ENCODE measurements around the gene PPM1H. TPM values are rescaled to one million over a fixed set of nuclear protein-coding genes. Genes with fewer than 3 reads are reported as not detected.
A peak's percentile ranks its signal among the peaks of the same experiment; 100 is the strongest.

Gene PPM1H
- total and polyA plus RNA-seq, 8 donors: 0.29 to 12.5 (median 3.7) TPM

DNA sequence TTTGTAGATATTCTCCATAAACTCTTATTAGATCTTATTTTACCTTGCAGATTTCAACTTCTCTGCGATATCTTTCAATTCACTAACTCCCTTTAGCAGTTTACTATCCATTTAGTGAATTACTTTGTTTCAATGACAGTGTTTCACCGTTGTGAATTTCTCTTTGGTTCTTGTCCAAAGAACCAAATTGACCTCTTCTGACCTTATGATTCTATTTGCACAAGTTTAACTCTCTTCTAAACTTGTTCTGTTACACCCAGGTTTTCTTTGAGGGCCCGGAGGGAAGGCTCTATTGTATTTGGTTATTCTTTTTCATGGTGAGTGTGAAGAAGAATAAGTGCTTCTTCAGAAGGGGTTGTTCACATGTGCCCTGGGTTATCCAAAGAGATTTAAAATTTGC lies 281.6 kb downstream of the PPM1H start:
- peaks cover 0 to 3% (median 0%) of the 10 kb centered on the region in 4 donors for H3K36me3 ChIP-seq
- H3K4me3 ChIP-seq: no peak overlapping the region
- intact Hi-C loops (cut with DNase I; ENCODE audit: low total_unique reads): no loop called here
- 60 to 72% (median 63%) methylated on average over 3 of the region's 3 CpGs for WGBS, 5 donors
- DNase-seq: no peak
- no peak overlapping the region for H3K27ac ChIP-seq
- H3K27me3 ChIP-seq: no peaks in the 10 kb centered on the region
- no peaks in the 10 kb centered on the region for H3K9me3 ChIP-seq
- no peak for TF ChIP-seq POLR2AphosphoS5 (IDR thresholded peaks at IDR 0.05)
- TF ChIP-seq EP300 (IDR thresholded peaks at IDR 0.05): no peak
- TF ChIP-seq POLR2A (IDR thresholded peaks at IDR 0.05): no peak
- TF ChIP-seq CTCF (IDR thresholded peaks at IDR 0.05): no peak
- peaks cover 0 to 8% (median 0%) of the 10 kb centered on the region in 4 donors for H3K4me1 ChIP-seq

DNA sequence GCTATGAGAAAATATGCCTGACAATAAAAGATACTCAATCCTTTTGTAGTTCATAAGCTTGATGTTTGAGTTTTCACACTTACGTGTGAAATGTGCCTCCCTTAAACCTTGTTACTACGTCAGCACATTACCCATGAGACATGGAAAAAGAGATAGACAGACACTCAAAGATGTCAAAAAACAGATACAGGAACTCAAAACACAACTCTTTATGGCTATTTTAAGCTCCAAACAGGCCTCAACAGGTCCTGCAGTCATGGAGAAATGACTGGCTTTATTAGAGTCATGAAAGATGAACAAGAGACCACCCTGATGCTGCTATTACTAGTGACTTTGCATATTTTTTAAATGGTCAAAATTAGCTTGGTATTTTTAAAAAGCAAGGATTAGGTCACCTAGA lies 283.8 kb downstream of the PPM1H start:
- H3K4me3 ChIP-seq: no peak overlapping the region
- no peak overlapping the region for H3K27ac ChIP-seq
- peaks cover 0 to 8% (median 3%) of the 10 kb centered on the region in 4 donors for H3K36me3 ChIP-seq
- intact Hi-C loops (cut with DNase I; ENCODE audit: low total_unique reads): no loop called here
- no peaks in the 10 kb centered on the region for H3K9me3 ChIP-seq
- no peak for DNase-seq
- peaks cover 0 to 8% (median 0%) of the 10 kb centered on the region in 4 donors for H3K4me1 ChIP-seq
- 96 to 98% (median 98%) methylated on average over 2 of the region's 2 CpGs for WGBS, 5 donors
- TF ChIP-seq EP300 (IDR thresholded peaks at IDR 0.05) (no peak), POLR2AphosphoS5 (IDR thresholded peaks at IDR 0.05) (no peak), CTCF (IDR thresholded peaks at IDR 0.05) (no peak), POLR2A (IDR thresholded peaks at IDR 0.05) (no peak)
- H3K27me3 ChIP-seq: no peaks in the 10 kb centered on the region

- WGBS, 5 donors: 66 to 74% (median 71%) methylated on average over 4 of the region's 4 CpGs
- intact Hi-C loops (cut with DNase I; ENCODE audit: low total_unique reads): no loop called here
- no peak for TF ChIP-seq POLR2A (IDR thresholded peaks at IDR 0.05)
These were observed 285.4 kb downstream of the PPM1H start for GRCh38 chr12:62649412-62650138.

GRCh38 chr12:62647586-62647985 lies 287.4 kb downstream of the PPM1H start:
- Histone ChIP-seq H3K36me3 (peaks cover 0 to 8% (median 3%) of the 10 kb centered on the region in 4 donors), H3K9me3 (no peaks in the 10 kb centered on the region), H3K4me3 (no peak overlapping the region), H3K4me1 (no peaks in the 10 kb centered on the region), H3K27me3 (no peaks in the 10 kb centered on the region), H3K27ac (no peak overlapping the region)
- DNase-seq: peak in 1 of 2 donors; percentile 66
- intact Hi-C loops (cut with DNase I; ENCODE audit: low total_unique reads): no loop called here
- WGBS, 5 donors: 33 to 75% (median 57%) methylated on average over 3 of the region's 3 CpGs
- TF ChIP-seq POLR2A (IDR thresholded peaks at IDR 0.05) (no peak), CTCF (IDR thresholded peaks at IDR 0.05) (no peak), POLR2AphosphoS5 (IDR thresholded peaks at IDR 0.05) (no peak), EP300 (IDR thresholded peaks at IDR 0.05) (no peak)

More at GRCh38 chr12:62649412-62650138, 285.4 kb downstream of the PPM1H start:
- DNase-seq: no peak
- Histone ChIP-seq H3K27me3 (no peaks in the 10 kb centered on the region), H3K27ac (no peak overlapping the region), H3K4me1 (peaks cover 0 to 8% (median 0%) of the 10 kb centered on the region in 4 donors), H3K4me3 (no peak overlapping the region), H3K9me3 (no peaks in the 10 kb centered on the region), H3K36me3 (peaks cover 0 to 8% (median 3%) of the 10 kb centered on the region in 4 donors)

DNA sequence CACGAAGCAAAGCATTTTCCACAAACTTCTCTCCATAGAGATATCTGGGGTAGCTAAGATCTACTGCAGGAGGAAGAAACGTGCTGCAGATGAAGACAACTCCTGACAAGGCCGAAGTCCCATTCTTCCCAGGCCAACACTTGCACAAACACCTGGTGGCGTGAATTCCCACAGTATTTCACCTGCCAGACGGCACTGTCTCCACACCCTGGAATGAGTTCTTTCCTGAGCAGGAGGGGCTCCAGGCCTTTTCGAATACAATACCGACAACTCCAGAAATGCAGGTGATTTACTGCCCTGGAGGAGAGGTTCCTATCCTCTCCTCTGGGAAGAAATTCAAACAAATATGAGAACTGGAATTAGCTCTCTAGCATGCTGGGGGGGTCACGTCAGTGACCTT lies 288.4 kb downstream of the PPM1H start:
- H3K4me1 ChIP-seq: no peaks in the 10 kb centered on the region
- TF ChIP-seq POLR2AphosphoS5 (IDR thresholded peaks at IDR 0.05): no peak
- TF ChIP-seq EP300 (IDR thresholded peaks at IDR 0.05): no peak
- no peak for TF ChIP-seq POLR2A (IDR thresholded peaks at IDR 0.05)
- no peak for TF ChIP-seq CTCF (IDR thresholded peaks at IDR 0.05)
- no peak overlapping the region for H3K27ac ChIP-seq
- no peak for DNase-seq
- intact Hi-C loops (cut with DNase I; ENCODE audit: low total_unique reads): no loop called here
- H3K36me3 ChIP-seq: peaks cover 0 to 8% (median 3%) of the 10 kb centered on the region in 4 donors
- H3K4me3 ChIP-seq: no peak overlapping the region
- WGBS, 5 donors: 95 to 96% (median 95%) methylated on average over 8 of the region's 8 CpGs
- no peaks in the 10 kb centered on the region for H3K9me3 ChIP-seq
- H3K27me3 ChIP-seq: no peaks in the 10 kb centered on the region

Measured in stomach (tissue), 9 donors.